WTC11 (cell line): ENCODE measurements around the gene RNU1-2. TPM values are rescaled to one million over a fixed set of nuclear protein-coding genes. Genes with fewer than 3 reads are reported as not detected.

Experiments
- microRNA-seq: library from miRNA; unstranded; fragments of <30 nt; microRNA quantifications from one replicate; pipeline ENCODE4 v1.2.0, GENCODE V29; 2022; ENCODE audit warnings: borderline number of aligned reads
- total RNA-seq: library from RNA; stranded (reverse); gene quantifications from 3 replicates; pipeline ENCODE4 v1.2.3, GENCODE V29; 2021

Gene RNU1-2
- total RNA-seq, 1 experiment from 2014 or later: 1,197 TPM

Small RNA genes lying within 50 kb of the gene (microRNA-seq; reads per million reads assigned to microRNA genes)
- not detected for gene MIR3675

Other genes starting within 250 kb of the RNU1-2 start
- 1,028 to 1,267 TPM (median 1,197 TPM) in 3 replicates for gene RNU1-3, start 229.0 kb upstream of the RNU1-2 start, total RNA-seq
- 1,028 to 1,267 TPM (median 1,197 TPM) in 3 replicates for gene RNU1-4, start 155.5 kb upstream of the RNU1-2 start, total RNA-seq
- 73.8 to 75.6 TPM (median 73.9 TPM) in 3 replicates for gene CROCC, start 26.0 kb downstream of the RNU1-2 start, total RNA-seq
- gene MFAP2, start 84.6 kb downstream of the RNU1-2 start, total RNA-seq: 136 to 144 TPM (median 141 TPM) in 3 replicates
- gene ATP13A2, start 115.9 kb downstream of the RNU1-2 start, total RNA-seq: 84.8 to 95.9 TPM (median 93.1 TPM) in 3 replicates
- 81.5 to 90.1 TPM (median 89.5 TPM) in 3 replicates for gene SDHB, start 158.1 kb downstream of the RNU1-2 start, total RNA-seq
- gene PADI2, start 223.5 kb downstream of the RNU1-2 start, total RNA-seq: 3.8 to 5.1 TPM (median 4.4 TPM) in 3 replicates